Caco-2 (cell line): ENCODE measurements around the gene RECQL. TPM values are rescaled to one million over a fixed set of nuclear protein-coding genes. Genes with fewer than 3 reads are reported as not detected.

ENCODE experiments used
- BruUV-seq: library from RNA; stranded (reverse); fragments of 400-500 nt; replicated peaks from 2 replicates; lab custom pipeline; 2021; lab: Mats Ljungman, UMichigan
- CTCF ChIA-PET: fragments of 300-600 bp; sonication (Branson Sonifier 250); formaldehyde crosslinking; loops from one replicate; lab custom pipeline; 2022; ENCODE audit warnings: antibody characterized with exemption; lab: Charles Lee
- POLR2A ChIA-PET: fragments of 300-600 bp; sonication (Branson Sonifier 250); formaldehyde crosslinking; loops from one replicate; lab custom pipeline; 2022; ENCODE audit warnings: antibody characterized with exemption; lab: Charles Lee
- DNase-seq, 2 experiments: peaks; one replicate each; pipeline versions ENCODE4 v3.0.0 to v3.0.0-alpha.2; 2020 to 2022
- H3K27me3 ChIP-seq: replicated peaks from 2 replicates; pipeline ENCODE4 v1.6.0; 2011; ENCODE audit warnings: low read length; ENCODE audit not compliant: control insufficient read depth, insufficient read depth
- H3K36me3 ChIP-seq: 2 replicates; pipeline ENCODE4 v1.5.1; 2011; ENCODE audit warnings: low read length; ENCODE audit not compliant: control insufficient read depth, insufficient read depth
- H3K4me1 ChIP-seq: fragments of 250-450 bp; sonication (Bioruptor Pico); 2 replicates; pipeline ENCODE4 v1.5.1; 2020; ENCODE audit warnings: mild to moderate bottlenecking
- H3K4me3 ChIP-seq: 2 replicates; pipeline ENCODE4 v1.5.1; 2011; ENCODE audit warnings: low read depth, mild to moderate bottlenecking, control low read depth, low read length
- H3K9me3 ChIP-seq: fragments of 250-450 bp; sonication (Bioruptor Pico); 2 replicates; pipeline ENCODE4 v1.5.1; 2020; ENCODE audit warnings: mild to moderate bottlenecking, moderate library complexity
- H3K27ac Mint-ChIP-seq: one replicate; pipeline ENCODE4 v1.8.0; 2022; ENCODE audit warnings: mixed read lengths; ENCODE audit not compliant: unreplicated experiment
- H3K27me3 Mint-ChIP-seq: one replicate; pipeline ENCODE4 v1.8.0; 2022; ENCODE audit warnings: mixed read lengths; ENCODE audit not compliant: insufficient read depth, unreplicated experiment
- H3K36me3 Mint-ChIP-seq: one replicate; pipeline ENCODE4 v1.8.0; 2022; ENCODE audit warnings: mild to moderate bottlenecking, mixed read lengths; ENCODE audit not compliant: insufficient read depth, unreplicated experiment
- H3K4me1 Mint-ChIP-seq: one replicate; pipeline ENCODE4 v1.8.0; 2022; ENCODE audit warnings: low read depth, mixed read lengths; ENCODE audit not compliant: unreplicated experiment
- H3K4me3 Mint-ChIP-seq: one replicate; pipeline ENCODE4 v1.8.0; 2022; ENCODE audit warnings: mild to moderate bottlenecking, moderate library complexity, mixed read lengths; ENCODE audit not compliant: unreplicated experiment
- H3K9me3 Mint-ChIP-seq: one replicate; pipeline ENCODE4 v1.8.0; 2022; ENCODE audit warnings: mixed read lengths; ENCODE audit not compliant: unreplicated experiment
- intact Hi-C: fragments of 100-400 bp; cut with micrococcal nuclease; formaldehyde crosslinking; loops from one replicate; pipeline ENCODE4 v1.10.0; 2022; ENCODE audit not compliant: unreplicated experiment
- total RNA-seq: library from RNA; stranded (reverse); gene quantifications from 2 replicates; pipeline ENCODE4 v1.2.3, GENCODE V29; 2022
- TF ChIP-seq, protein P1 (sequence below), 2 experiments: fragments of 200-600 bp in 1 of 2; IDR thresholded peaks; 1 replicate in 1 of 2; 2 replicates in 1 of 2; pipeline versions ENCODE4 v1.5.1 to v1.8.0; 2011 to 2022; ENCODE audit warnings: antibody characterized with exemption in 1 of 2, control low read depth in 1 of 2, inconsistent platforms in 1 of 2, low read depth in 1 of 2, low read length in 1 of 2, mild to moderate bottlenecking in 1 of 2, moderate library complexity in 1 of 2; ENCODE audit not compliant: insufficient read depth in 1 of 2, severe bottlenecking in 1 of 2, unreplicated experiment in 1 of 2

Gene RECQL
- total RNA-seq, 1 experiment from 2014 or later: 50.7 TPM

DNA sequence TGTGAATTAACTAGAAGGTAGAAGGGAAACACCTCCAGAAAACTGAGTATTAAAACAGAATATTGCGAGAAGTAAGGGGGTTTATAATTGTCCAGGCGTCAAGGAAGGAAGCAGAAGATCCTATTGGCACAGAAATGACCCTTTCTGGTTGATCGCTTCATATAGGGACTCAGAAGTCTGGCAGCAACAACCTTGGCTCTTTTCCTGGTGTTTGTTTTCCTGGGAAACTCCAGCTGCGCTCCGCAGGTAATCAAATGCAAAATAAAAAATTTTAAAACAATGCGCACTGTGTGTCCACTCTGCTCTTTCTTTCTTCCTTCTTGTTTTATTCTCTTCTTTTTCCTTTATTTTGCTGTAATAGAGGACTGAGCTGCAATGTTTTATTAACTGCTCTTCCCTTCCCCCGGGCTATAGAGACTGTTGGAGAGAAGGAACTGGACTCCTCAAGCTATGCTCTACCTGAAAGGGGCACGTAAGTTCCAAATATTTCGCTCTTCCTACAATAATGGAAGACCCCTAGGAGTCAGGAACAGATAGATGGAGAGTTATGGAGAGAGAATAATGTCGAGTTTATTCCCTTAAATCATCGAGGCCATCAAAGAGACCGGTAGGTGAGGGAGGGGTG is 25.4 kb upstream of the RECQL start:
- Mint-ChIP-seq H3K9me3 (peaks cover 20% of the 10 kb centered on the region), H3K27ac (no peak overlapping the region), H3K27me3 (no peaks in the 10 kb centered on the region), H3K36me3 (peaks cover 5% of the 10 kb centered on the region), H3K4me3 (peak overlapping the region; percentile 43), H3K4me1 (peaks cover 51% of the 10 kb centered on the region)
- POLR2A ChIA-PET: interaction anchor here (0.6 kb wide), 1 partner anchor 186 kb away, joined by 3 read pairs; no protein-coding TSS in a partner anchor
- H3K36me3 ChIP-seq: no peaks in the 10 kb centered on the region
- BruUV-seq: no TSS peak
- H3K27me3 ChIP-seq: no peaks in the 10 kb centered on the region
- TF ChIP-seq, protein P1, sequence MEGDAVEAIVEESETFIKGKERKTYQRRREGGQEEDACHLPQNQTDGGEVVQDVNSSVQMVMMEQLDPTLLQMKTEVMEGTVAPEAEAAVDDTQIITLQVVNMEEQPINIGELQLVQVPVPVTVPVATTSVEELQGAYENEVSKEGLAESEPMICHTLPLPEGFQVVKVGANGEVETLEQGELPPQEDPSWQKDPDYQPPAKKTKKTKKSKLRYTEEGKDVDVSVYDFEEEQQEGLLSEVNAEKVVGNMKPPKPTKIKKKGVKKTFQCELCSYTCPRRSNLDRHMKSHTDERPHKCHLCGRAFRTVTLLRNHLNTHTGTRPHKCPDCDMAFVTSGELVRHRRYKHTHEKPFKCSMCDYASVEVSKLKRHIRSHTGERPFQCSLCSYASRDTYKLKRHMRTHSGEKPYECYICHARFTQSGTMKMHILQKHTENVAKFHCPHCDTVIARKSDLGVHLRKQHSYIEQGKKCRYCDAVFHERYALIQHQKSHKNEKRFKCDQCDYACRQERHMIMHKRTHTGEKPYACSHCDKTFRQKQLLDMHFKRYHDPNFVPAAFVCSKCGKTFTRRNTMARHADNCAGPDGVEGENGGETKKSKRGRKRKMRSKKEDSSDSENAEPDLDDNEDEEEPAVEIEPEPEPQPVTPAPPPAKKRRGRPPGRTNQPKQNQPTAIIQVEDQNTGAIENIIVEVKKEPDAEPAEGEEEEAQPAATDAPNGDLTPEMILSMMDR (IDR thresholded peaks at IDR 0.05; ENCODE audit: insufficient read depth in 1 of 2, low read depth in 1 of 2, low read length in 1 of 2, severe bottlenecking in 1 of 2, unreplicated experiment in 1 of 2): no peak
- CTCF ChIA-PET: no interaction called here
- intact Hi-C loops: loop anchor here (1.0 kb wide), 1 partner anchor 130 kb away; the partner anchor contains the start of gene LDHB
- peak overlapping the region; percentile 39 for H3K4me3 ChIP-seq
- H3K4me1 ChIP-seq: peaks cover 57% of the 10 kb centered on the region
- no peak for DNase-seq
- H3K9me3 ChIP-seq: no peaks in the 10 kb centered on the region

DNA sequence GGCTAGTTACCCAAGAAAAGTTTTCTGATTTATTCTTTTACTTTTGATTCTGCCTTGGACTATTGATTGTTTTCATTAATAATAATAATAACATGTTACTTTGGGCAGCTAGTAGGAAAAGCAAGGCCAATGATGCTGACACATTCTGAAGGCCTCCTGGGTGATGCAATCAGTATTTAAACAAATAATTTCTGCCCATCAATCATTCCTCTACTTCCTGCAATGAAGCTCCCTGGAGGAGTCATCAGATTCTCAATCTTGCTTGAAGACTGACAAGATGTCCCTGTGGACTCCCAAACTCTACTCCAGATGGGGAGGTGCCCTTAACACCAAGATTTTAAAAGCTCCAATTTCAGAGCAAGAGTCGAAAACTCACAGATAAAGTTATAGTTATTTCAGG is 24.6 kb upstream of the RECQL start, which contains the start of gene SPX:
SPX (plus strand) TSS at position 244 of the 400 bp plus-strand sequence. CDS start 177 bp downstream, outside the sequence.
- H3K27me3 ChIP-seq: no peaks in the 10 kb centered on the region
- BruUV-seq: no TSS peak
- H3K4me1 ChIP-seq: peaks cover 56% of the 10 kb centered on the region
- Mint-ChIP-seq H3K4me3 (peak within 1 kb of the TSS; percentile 43), H3K9me3 (peaks cover 20% of the 10 kb centered on the region), H3K4me1 (peaks cover 54% of the 10 kb centered on the region), H3K27ac (peak within 1 kb of the TSS; percentile 0), H3K36me3 (peaks cover 5% of the 10 kb centered on the region), H3K27me3 (no peaks in the 10 kb centered on the region)
- peak within 1 kb of the TSS; percentile 39 for H3K4me3 ChIP-seq
- ChIA-PET CTCF (no interaction called here), POLR2A (no interaction called here)
- H3K9me3 ChIP-seq: no peaks in the 10 kb centered on the region
- peak in 1 of 2 experiments; percentile 15 for DNase-seq
- H3K36me3 ChIP-seq: no peaks in the 10 kb centered on the region
- TF ChIP-seq, protein P1 (IDR thresholded peaks at IDR 0.05; ENCODE audit: insufficient read depth in 1 of 2, low read depth in 1 of 2, low read length in 1 of 2, severe bottlenecking in 1 of 2, unreplicated experiment in 1 of 2): no peak
- intact Hi-C loops: loop anchor here (1.0 kb wide), 1 partner anchor 131 kb away; the partner anchor contains the start of gene LDHB

DNA sequence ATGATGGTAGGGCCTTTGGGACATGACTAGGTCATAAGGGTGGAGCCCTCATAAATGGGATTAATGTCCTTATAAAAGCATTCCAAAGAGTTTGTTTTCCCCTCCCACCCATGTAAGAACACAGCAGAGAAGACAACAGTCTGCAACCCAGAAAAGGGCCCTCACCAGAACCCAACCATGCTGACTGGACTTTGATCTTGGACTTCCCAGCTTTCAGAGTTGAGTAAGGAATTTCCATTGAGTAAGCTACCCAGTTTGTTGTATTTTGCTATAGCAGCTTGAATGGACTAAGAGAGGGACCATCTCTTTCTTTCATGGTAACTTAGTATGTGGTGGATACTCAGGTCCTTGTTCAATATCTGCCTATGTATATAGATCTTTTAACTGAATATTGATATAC is 21.7 kb upstream of the RECQL start:
- Mint-ChIP-seq H3K4me3 (no peak overlapping the region), H3K27me3 (no peaks in the 10 kb centered on the region), H3K27ac (no peak overlapping the region), H3K9me3 (peaks cover 20% of the 10 kb centered on the region), H3K36me3 (peaks cover 5% of the 10 kb centered on the region), H3K4me1 (peaks cover 38% of the 10 kb centered on the region)
- H3K27me3 ChIP-seq: no peaks in the 10 kb centered on the region
- ChIA-PET CTCF (no interaction called here), POLR2A (no interaction called here)
- H3K9me3 ChIP-seq: no peaks in the 10 kb centered on the region
- H3K36me3 ChIP-seq: no peaks in the 10 kb centered on the region
- intact Hi-C loops: no loop called here
- H3K4me3 ChIP-seq: no peak overlapping the region
- TF ChIP-seq, protein P1 (IDR thresholded peaks at IDR 0.05; ENCODE audit: insufficient read depth in 1 of 2, low read depth in 1 of 2, low read length in 1 of 2, severe bottlenecking in 1 of 2, unreplicated experiment in 1 of 2): no peak
- BruUV-seq: no TSS peak
- no peak for DNase-seq
- H3K4me1 ChIP-seq: peaks cover 34% of the 10 kb centered on the region
